HG03457 (cell line): Measurements from ENCODE around the gene FXYD6.
"Not testable (repeated sequence)": the region's sequence is repeated elsewhere in the genome, so short reads cannot be mapped to it uniquely, and the experiment has no call there.

Experiments used
- ATAC-seq: cut with Tn5 transposase; IDR thresholded peaks from one replicate; pipeline ENCODE4 v1.9.1; 2021; ENCODE audit warnings: moderate number of reproducible peaks; ENCODE audit not compliant: unreplicated experiment

Gene FXYD6

GRCh38 chr11:117870103-117870952, 6.1 kb downstream of the FXYD6 start:
- ATAC-seq: no peak

- no peak for ATAC-seq
These were observed 6.9 kb downstream of the FXYD6 start for GRCh38 chr11:117869604-117870003.

GRCh38 chr11:117868815-117869561, 7.5 kb downstream of the FXYD6 start:
- no peak for ATAC-seq

GRCh38 chr11:117868088-117868487, 8.4 kb downstream of the FXYD6 start:
- ATAC-seq: no peak

- ATAC-seq: no peak
These were observed 9.9 kb downstream of the FXYD6 start for GRCh38 chr11:117866526-117866925.

- ATAC-seq: not testable (repeated sequence)
These were observed 10.9 kb downstream of the FXYD6 start for GRCh38 chr11:117865546-117865945.

- no peak for ATAC-seq
These were observed 13.1 kb downstream of the FXYD6 start for GRCh38 chr11:117863383-117863782.

GRCh38 chr11:117862753-117863152, 13.7 kb downstream of the FXYD6 start:
- ATAC-seq: no peak

GRCh38 chr11:117862019-117862725, 14.3 kb downstream of the FXYD6 start:
- ATAC-seq: no peak

GRCh38 chr11:117861151-117862018, 15.1 kb downstream of the FXYD6 start:
- no peak for ATAC-seq

- ATAC-seq: no peak
These were observed 16.3 kb downstream of the FXYD6 start for GRCh38 chr11:117860139-117860538.

GRCh38 chr11:117859488-117860112, 16.9 kb downstream of the FXYD6 start:
- ATAC-seq: no peak

GRCh38 chr11:117859061-117859460, 17.4 kb downstream of the FXYD6 start:
- ATAC-seq: no peak

GRCh38 chr11:117857734-117858414, 18.6 kb downstream of the FXYD6 start:
- no peak for ATAC-seq

- ATAC-seq: no peak
These were observed 20.4 kb downstream of the FXYD6 start for GRCh38 chr11:117855912-117856651.

GRCh38 chr11:117855186-117855845, 21.1 kb downstream of the FXYD6 start:
- ATAC-seq: no peak

- ATAC-seq: no peak
These were observed 24.1 kb downstream of the FXYD6 start for GRCh38 chr11:117852309-117852708.

- no peak for ATAC-seq
These were observed 24.6 kb downstream of the FXYD6 start for GRCh38 chr11:117851852-117852251.
